Sigmoid colon (tissue), 4 donors: ENCODE measurements around the gene INTS15.

Experiments
- CTCF ChIP-seq, 4 experiments: fragments of 450-650 bp in 3 of 4; fragments of 200-600 bp in 1 of 4; IDR thresholded peaks; one replicate each; pipeline ENCODE4 v1.5.1; 2016 to 2019; ENCODE audit warnings: antibody characterized with exemption in 4 of 4, mild to moderate bottlenecking in 3 of 4, moderate library complexity in 2 of 4
- EP300 ChIP-seq, 4 donors: sonication (generic); formaldehyde crosslinking; IDR thresholded peaks; one replicate each; pipeline ENCODE4 v1.6.1; 2017; ENCODE audit warnings: antibody characterized with exemption in 4 of 4
- POLR2A ChIP-seq, 2 donors: fragments of 450-650 bp; IDR thresholded peaks; one replicate each; pipeline ENCODE4 v1.6.1; 2016; ENCODE audit warnings: antibody characterized with exemption in 2 of 2, mild to moderate bottlenecking in 2 of 2, moderate library complexity in 2 of 2
- POLR2AphosphoS5 ChIP-seq, 4 donors: sonication (generic); formaldehyde crosslinking; IDR thresholded peaks; one replicate each; pipeline ENCODE4 v1.6.1; 2017; ENCODE audit warnings: antibody characterized with exemption in 4 of 4

DNA sequence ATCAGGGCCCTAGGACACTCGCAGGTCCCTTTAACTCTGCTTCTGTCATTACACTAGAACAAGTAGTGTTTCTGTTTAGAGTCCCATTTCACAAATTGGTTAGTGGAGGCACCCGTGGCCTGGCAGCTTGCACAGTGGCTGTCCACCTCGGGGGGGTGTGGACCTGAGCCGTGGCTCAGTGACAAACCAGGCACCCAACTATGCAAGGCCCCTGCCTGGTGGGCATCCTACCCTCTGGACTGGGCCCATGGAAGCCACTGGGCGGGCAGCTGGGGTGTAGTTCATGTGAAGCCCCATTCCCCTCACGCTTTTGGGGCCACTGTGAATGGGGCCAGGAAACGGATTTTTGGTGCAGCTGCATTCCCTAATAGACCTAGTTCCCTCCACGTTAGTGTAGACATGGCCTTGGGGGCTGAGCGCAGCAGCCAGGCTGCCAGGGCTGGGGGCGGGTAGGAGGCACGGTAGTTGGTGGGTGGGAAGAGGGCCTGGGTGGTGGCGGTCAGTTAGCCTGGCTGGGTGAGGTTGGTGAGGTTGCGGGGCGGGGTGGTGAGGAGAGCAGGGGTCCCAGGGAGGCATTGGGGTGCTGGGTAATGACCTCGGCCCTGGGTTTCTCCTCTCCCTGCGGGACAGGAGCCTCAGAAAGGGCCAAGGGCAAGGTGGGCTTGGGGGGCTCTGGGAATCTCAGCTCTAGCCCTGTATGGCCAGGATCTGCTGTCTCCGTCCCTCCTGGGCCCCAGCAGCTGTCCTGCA, 66.0 kb downstream of the INTS15 start:
- no peak for TF ChIP-seq CTCF (IDR thresholded peaks at IDR 0.05)
- no peak for TF ChIP-seq POLR2A (IDR thresholded peaks at IDR 0.05)
- no peak for TF ChIP-seq POLR2AphosphoS5 (IDR thresholded peaks at IDR 0.05)
- no peak for TF ChIP-seq EP300 (IDR thresholded peaks at IDR 0.05)
